MCF 10A (cell line): ENCODE measurements around the gene RTL1. TPM values are rescaled to one million over a fixed set of nuclear protein-coding genes. Genes with fewer than 3 reads are reported as not detected.

Experiments
- BruUV-seq: library from RNA; stranded (reverse); fragments of 400-500 nt; replicated peaks from 2 replicates; lab custom pipeline; 2021; lab: Mats Ljungman, UMichigan
- CTCF ChIA-PET: fragments of 300-600 bp; sonication (Branson Sonifier 250); formaldehyde crosslinking; extraction: SDS; loops from one replicate; lab custom pipeline; 2021; ENCODE audit warnings: antibody characterized with exemption, inconsistent platforms; lab: Yijun Ruan, JAX
- POLR2A ChIA-PET: fragments of 300-600, 350-650 bp; sonication (Branson Sonifier 250); formaldehyde crosslinking; extraction: SDS; loops from one replicate; lab custom pipeline; 2020; ENCODE audit warnings: antibody characterized with exemption, inconsistent platforms; lab: Yijun Ruan, JAX
- DNase-seq: peaks from one replicate; pipeline ENCODE4 v3.0.0-alpha.2; 2018; ENCODE audit not compliant: unreplicated experiment
- H3K27ac Mint-ChIP-seq: one replicate; pipeline ENCODE4 v1.8.0; 2022; ENCODE audit warnings: mild to moderate bottlenecking, low read depth, mixed read lengths; ENCODE audit not compliant: unreplicated experiment
- H3K27me3 Mint-ChIP-seq: one replicate; pipeline ENCODE4 v1.8.0; 2022; ENCODE audit warnings: mixed read lengths; ENCODE audit not compliant: insufficient read depth, unreplicated experiment
- H3K36me3 Mint-ChIP-seq: one replicate; pipeline ENCODE4 v1.8.0; 2022; ENCODE audit warnings: mild to moderate bottlenecking, moderate library complexity, mixed read lengths; ENCODE audit not compliant: insufficient read depth, unreplicated experiment
- H3K4me1 Mint-ChIP-seq: one replicate; pipeline ENCODE4 v1.8.0; 2022; ENCODE audit warnings: mixed read lengths; ENCODE audit not compliant: insufficient read depth, unreplicated experiment
- H3K4me3 Mint-ChIP-seq: one replicate; pipeline ENCODE4 v1.8.0; 2022; ENCODE audit warnings: mild to moderate bottlenecking, moderate library complexity, mixed read lengths; ENCODE audit not compliant: unreplicated experiment
- H3K9me3 Mint-ChIP-seq: one replicate; pipeline ENCODE4 v1.8.0; 2022; ENCODE audit warnings: mixed read lengths; ENCODE audit not compliant: unreplicated experiment
- intact Hi-C: fragments of 100-400 bp; cut with micrococcal nuclease; formaldehyde crosslinking; loops from 2 replicates; pipeline ENCODE4 v1.14.1; 2022
- total RNA-seq: library from RNA; stranded (reverse); gene quantifications from 2 replicates; pipeline ENCODE4 v1.2.3, GENCODE V29; 2022
- TF ChIP-seq, protein P1 (sequence below): fragments of 200-600 bp; IDR thresholded peaks from one replicate; pipeline ENCODE4 v1.8.0; 2022; ENCODE audit warnings: antibody characterized with exemption, mild to moderate bottlenecking; ENCODE audit not compliant: unreplicated experiment

RTL1 gene
- total RNA-seq, 1 experiment from 2014 or later: not detected

DNA sequence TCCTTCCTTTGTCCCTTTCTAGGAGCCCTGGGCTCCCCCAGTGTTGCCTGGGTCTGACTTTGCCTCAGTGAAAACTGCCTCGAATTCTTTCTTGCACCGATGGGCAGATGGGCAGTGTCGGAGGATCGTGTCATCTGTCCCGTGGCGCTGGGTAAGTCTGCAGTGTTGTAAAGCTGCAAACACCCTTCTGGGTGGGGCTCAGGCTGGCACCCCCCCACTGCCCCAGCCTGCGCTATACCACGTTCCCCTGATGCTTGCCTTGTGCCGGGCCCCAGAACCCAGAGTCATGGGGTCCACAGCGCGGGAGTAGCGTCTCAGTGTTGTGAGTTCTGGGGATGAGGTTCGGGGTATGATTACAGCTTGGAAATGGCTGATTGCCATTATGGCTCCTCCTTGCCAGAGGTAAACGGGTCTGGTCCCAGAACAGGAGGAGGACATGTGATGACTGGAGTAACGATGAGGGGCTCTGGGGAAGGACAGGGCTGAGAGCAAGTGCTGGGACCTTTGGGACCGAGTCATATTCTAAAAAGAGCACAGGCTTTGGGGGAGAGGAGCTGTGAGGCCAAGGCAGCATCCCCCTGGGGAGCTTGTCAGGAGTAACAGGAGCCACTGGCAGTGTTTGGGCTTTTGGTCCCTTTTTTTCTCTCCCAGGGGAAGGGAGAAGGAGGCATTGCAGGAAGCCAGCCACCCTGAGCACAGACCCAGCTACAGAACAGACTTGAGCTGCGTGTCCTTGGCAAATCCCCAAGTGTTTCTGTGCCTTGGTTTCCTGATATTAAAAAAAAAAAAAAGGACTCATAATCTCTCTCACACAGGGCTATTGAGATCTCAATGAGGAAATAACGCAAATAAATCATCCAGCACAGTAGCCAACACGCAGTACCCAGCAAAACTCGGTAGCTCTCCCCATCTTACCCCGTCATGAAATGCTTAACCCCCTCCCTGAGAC is 4.3 kb downstream of the RTL1 start:
- Mint-ChIP-seq H3K4me1 (peaks cover 5% of the 10 kb centered on the region), H3K36me3 (no peaks in the 10 kb centered on the region), H3K27me3 (peaks cover 89% of the 10 kb centered on the region), H3K9me3 (no peaks in the 10 kb centered on the region), H3K4me3 (no peak overlapping the region), H3K27ac (no peak overlapping the region)
- intact Hi-C loops: no loop called here
- CTCF ChIA-PET: interaction anchor here (0.5 kb wide), 2 partner anchors 217 to 246 kb away, joined by 3 read pairs; no protein-coding TSS in a partner anchor
- TF ChIP-seq, protein P1, sequence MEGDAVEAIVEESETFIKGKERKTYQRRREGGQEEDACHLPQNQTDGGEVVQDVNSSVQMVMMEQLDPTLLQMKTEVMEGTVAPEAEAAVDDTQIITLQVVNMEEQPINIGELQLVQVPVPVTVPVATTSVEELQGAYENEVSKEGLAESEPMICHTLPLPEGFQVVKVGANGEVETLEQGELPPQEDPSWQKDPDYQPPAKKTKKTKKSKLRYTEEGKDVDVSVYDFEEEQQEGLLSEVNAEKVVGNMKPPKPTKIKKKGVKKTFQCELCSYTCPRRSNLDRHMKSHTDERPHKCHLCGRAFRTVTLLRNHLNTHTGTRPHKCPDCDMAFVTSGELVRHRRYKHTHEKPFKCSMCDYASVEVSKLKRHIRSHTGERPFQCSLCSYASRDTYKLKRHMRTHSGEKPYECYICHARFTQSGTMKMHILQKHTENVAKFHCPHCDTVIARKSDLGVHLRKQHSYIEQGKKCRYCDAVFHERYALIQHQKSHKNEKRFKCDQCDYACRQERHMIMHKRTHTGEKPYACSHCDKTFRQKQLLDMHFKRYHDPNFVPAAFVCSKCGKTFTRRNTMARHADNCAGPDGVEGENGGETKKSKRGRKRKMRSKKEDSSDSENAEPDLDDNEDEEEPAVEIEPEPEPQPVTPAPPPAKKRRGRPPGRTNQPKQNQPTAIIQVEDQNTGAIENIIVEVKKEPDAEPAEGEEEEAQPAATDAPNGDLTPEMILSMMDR: no peak
- POLR2A ChIA-PET: no interaction called here
- DNase-seq: no peak
- BruUV-seq: no TSS peak

DNA sequence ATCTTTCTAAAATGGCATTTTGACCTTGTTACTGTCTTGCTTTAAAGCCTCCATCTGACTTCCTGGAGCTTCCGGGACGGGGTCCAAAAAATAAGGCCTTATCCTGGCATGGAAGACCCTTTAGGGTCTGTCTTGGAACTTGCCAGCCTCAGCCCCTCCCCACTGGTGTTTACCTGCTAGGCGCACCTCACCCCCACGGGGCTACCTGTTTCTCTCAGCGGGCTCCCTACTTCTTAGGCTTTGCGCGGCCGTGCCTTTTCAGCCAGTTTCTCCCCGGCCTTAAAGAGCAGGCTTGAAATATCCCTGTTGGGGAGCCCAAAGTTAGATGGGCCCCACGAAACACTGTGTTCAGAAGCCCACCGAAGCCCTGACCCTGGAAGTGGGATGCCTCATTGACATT is 5.1 kb downstream of the RTL1 start:
- Mint-ChIP-seq H3K4me3 (no peak overlapping the region), H3K9me3 (no peaks in the 10 kb centered on the region), H3K4me1 (peaks cover 5% of the 10 kb centered on the region), H3K27ac (no peak overlapping the region), H3K27me3 (peaks cover 82% of the 10 kb centered on the region), H3K36me3 (no peaks in the 10 kb centered on the region)
- intact Hi-C loops: no loop called here
- ChIA-PET CTCF (no interaction called here), POLR2A (no interaction called here)
- no TSS peak for BruUV-seq
- DNase-seq: no peak
- TF ChIP-seq, protein P1: no peak

DNA sequence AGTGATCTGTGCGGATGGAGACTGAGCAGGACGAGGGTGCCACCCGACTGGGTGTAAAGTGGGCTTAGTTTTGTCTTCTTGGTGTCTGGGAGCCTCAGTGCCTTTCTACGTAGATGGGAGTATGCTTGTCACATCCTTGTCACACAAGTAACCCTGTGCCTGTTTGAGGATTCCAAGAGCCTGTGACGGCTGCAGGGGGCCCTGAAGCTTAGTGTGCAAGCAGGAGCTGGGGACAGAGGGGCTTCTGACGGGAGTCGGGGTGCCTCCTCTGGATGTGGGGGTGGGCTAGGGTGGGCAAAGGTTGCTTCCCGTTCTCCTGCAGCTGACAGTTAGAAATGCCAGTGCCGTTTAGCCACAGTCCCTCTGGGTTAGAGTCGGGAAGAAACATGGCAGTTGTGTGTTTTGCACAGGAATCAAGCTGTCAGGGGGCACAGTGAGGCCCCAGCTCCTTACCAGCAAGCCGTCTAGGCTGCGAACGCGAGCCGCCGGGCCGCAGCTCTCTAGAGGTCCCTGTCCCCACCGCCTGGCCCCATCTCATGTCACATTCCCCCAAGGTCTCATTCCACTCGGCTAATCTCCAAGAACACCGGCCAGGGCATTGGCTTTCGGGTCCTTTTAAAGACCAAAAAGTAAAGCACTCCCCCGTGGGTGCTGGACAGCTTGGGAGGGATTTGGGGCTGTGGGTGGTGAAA is 7.0 kb downstream of the RTL1 start:
- ChIA-PET POLR2A (interaction anchor here (0.6 kb wide), 1 partner anchor 499 kb away, joined by 3 read pairs; no protein-coding TSS in a partner anchor), CTCF (no interaction called here)
- no peak overlapping the region for H3K4me3 Mint-ChIP-seq
- no peaks in the 10 kb centered on the region for H3K9me3 Mint-ChIP-seq
- intact Hi-C loops: no loop called here
- H3K27me3 Mint-ChIP-seq: peaks cover 62% of the 10 kb centered on the region
- H3K4me1 Mint-ChIP-seq: no peaks in the 10 kb centered on the region
- no TSS peak for BruUV-seq
- DNase-seq: no peak
- H3K27ac Mint-ChIP-seq: no peak overlapping the region
- TF ChIP-seq, protein P1: no peak
- H3K36me3 Mint-ChIP-seq: no peaks in the 10 kb centered on the region

DNA sequence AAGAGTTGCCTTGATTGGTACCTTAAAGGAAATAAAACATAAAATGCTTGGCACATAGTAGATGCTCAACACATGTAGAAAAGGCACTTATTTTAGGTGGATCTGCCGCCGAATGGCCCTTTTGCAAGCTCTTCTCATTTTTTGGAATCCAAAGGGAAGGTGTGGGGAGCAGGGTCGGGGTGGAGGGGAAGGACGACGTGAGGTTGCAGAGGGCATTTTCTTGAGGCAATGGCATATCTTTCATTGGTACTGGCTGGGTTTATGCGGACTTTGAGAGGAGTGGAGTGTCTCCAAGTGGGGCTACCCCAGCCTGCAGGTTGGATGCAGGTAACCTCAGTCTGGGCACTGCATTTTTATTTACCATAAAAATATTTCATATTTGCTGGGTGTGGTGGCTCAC is 8.1 kb downstream of the RTL1 start:
- Mint-ChIP-seq H3K4me3 (no peak overlapping the region), H3K36me3 (peaks cover 3% of the 10 kb centered on the region), H3K9me3 (no peaks in the 10 kb centered on the region), H3K4me1 (no peaks in the 10 kb centered on the region), H3K27me3 (peaks cover 52% of the 10 kb centered on the region), H3K27ac (no peak overlapping the region)
- intact Hi-C loops: no loop called here
- CTCF ChIA-PET: no interaction called here
- no TSS peak for BruUV-seq
- no peak for DNase-seq
- TF ChIP-seq, protein P1: no peak
- POLR2A ChIA-PET: no interaction called here
